Head of caudate nucleus (tissue), 42 donors: ENCODE measurements around the gene FNDC11.

Experiments
- DNase-seq, 42 donors: peaks; one replicate each; pipeline versions ENCODE4 v3.0.0 to v3.0.0-alpha.2; 2020 to 2021; ENCODE audit warnings: mixed read lengths in 7 of 42
- intact Hi-C: fragments of 100-400 bp; cut with DNase I; formaldehyde crosslinking; loops from one replicate; pipeline ENCODE4 v1.15.0; 2022

Gene FNDC11

GRCh38 chr20:63602321-63602720, 48.4 kb downstream of the FNDC11 start:
- no peak for DNase-seq
- intact Hi-C loops = no loop called here
